ENCODE measurements around the gene KCNH8.

KCNH8 gene

DNA sequence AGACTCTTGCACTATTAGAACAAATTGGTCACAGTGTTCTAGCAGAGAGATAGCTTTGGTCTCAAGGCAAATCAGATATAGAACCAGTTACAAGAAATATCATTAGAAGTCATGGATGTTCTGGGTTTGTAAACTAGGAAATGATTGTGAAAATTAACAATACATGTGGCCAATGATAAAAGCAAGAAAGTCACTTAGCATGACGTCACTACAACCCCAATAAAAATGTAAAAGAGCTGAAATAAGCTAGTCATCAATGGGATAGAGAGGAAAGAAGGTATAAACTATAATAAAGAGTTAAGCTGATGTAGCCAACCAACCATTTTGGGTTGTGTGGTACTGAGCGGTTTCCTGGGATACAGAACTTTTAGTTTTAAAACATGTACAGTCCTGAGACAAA is 32.1 kb upstream of the KCNH8 start:
- no peak overlapping the region for H3K4me3 ChIP-seq
- H3K4me2 ChIP-seq, result no peak overlapping the region
- no peak overlapping the region for H3K9ac ChIP-seq
- H3K9me3 ChIP-seq, result no peaks in the 10 kb centered on the region
- no peaks in the 10 kb centered on the region for H3K27me3 ChIP-seq
- no peaks in the 10 kb centered on the region for H4K20me1 ChIP-seq
- H3K27ac ChIP-seq, result no peak overlapping the region
- H3K4me1 ChIP-seq, result no peaks in the 10 kb centered on the region
- TF ChIP-seq Cebpa-rat (IDR thresholded peaks at IDR 0.05), result no peak
- H3K36me3 ChIP-seq, result no peaks in the 10 kb centered on the region

DNA sequence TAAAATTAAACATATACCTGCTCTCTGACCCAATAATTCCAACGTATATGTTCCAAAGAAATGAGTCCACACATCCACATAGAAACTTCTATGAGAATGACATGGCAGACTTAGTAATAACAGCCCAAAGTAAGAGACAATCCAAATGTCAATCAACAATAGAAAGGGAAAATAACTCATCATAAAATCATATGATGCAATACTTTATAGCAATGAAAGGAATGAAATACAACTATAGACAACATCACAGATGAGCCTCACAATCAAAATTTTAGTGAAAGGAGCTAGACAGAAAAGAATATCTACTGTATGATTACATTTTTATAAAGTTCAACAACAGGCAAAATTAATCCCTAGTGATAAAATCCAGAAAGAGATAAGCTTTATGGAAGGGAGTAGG is 23.6 kb upstream of the KCNH8 start:
- Histone ChIP-seq H3K4me3 (no peak overlapping the region), H4K20me1 (no peaks in the 10 kb centered on the region), H3K4me2 (no peak overlapping the region), H3K9ac (no peak overlapping the region), H3K4me1 (no peaks in the 10 kb centered on the region), H3K36me3 (no peaks in the 10 kb centered on the region), H3K27me3 (no peaks in the 10 kb centered on the region), H3K27ac (no peak overlapping the region), H3K9me3 (no peaks in the 10 kb centered on the region)
- no peak for TF ChIP-seq Cebpa-rat (IDR thresholded peaks at IDR 0.05)

DNA sequence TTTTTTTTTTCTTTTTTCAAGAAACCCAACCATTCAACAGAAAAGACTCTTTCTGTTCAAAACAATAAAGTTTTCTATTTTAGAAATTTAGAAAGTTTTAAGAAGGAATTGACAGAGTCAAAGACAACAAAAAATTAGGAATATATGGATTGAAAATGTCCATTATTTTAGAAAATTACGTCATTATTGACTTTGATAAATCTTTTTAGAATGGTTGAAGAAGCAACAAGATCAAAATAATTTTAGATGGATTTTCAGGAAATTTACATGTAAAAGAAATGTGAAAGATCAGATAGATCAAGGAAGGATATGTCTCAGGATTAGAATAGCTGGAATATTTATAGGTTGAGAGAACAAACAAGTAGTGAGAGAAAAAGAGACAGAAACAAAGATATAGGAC is 8.4 kb upstream of the KCNH8 start:
- Histone ChIP-seq H3K4me2 (no peak overlapping the region), H4K20me1 (no peaks in the 10 kb centered on the region), H3K36me3 (no peaks in the 10 kb centered on the region), H3K9ac (no peak overlapping the region), H3K9me3 (0 out of 2 replicates have a peak, but pooled peaks cover 2% of the 10 kb centered on the region), H3K4me3 (no peak overlapping the region), H3K4me1 (no peaks in the 10 kb centered on the region), H3K27ac (no peak overlapping the region), H3K27me3 (no peaks in the 10 kb centered on the region)
- TF ChIP-seq Cebpa-rat (IDR thresholded peaks at IDR 0.05), result no peak

DNA sequence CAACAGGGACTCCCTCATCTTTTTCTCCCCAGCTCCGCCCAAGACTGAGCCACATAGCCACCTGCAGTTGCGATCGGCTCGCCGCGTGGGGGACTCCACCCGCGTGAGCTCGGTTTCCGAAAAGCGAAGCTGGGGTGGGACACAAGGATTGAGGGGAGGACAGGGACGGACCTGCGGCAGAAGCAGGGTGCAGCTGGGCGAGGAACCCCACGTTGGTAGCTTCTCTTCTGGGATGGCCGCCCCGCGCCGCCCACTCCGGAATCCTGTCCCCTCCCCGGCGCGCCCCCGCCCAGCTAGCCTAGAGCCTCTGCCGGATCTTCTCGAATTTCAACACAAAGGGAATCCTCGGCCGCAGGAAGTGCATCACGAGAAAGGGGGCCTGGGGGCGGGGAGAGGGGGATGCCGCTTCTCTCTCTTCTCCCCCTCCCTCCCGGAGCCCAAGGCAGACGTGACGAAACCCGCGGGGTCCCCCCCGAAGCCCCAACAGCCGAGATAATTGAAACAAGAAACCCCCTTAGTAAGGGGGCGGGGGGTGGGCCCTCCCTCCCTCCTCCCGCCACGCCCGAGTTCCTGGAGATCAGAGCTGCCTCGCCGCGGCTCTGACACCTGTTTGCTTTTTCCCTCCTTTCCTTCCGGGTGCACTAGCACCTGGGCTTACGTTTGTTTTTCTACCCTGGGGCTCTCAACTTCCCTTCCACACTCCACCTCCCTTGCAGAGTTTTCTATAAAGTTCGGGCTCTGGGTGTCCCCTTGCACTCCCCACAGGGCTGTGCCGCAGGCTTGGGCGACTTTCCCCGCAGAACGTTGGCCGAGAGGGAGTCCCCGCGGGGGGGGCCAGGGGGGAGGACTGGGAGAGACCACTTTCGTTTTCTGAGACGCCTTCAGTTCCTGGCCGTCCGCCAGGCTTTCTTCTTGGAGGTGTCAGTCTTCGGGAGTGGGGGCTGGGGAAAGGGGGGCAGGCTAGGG is 1.3 kb upstream of the KCNH8 start:
- Histone ChIP-seq H3K27ac (peak overlapping the region; percentile 86), H3K9me3 (0 out of 2 replicates have a peak, but pooled peaks cover 5% of the 10 kb centered on the region), H3K9ac (peak overlapping the region; percentile 82), H3K27me3 (peaks cover 20% of the 10 kb centered on the region), H3K36me3 (no peaks in the 10 kb centered on the region), H3K4me2 (peak overlapping the region; percentile 100), H3K4me1 (peaks cover 6% of the 10 kb centered on the region; the same call in 1 of the 2 replicates), H3K4me3 (peak overlapping the region; percentile 88), H4K20me1 (no peaks in the 10 kb centered on the region)
- no peak for TF ChIP-seq Cebpa-rat (IDR thresholded peaks at IDR 0.05)

DNA sequence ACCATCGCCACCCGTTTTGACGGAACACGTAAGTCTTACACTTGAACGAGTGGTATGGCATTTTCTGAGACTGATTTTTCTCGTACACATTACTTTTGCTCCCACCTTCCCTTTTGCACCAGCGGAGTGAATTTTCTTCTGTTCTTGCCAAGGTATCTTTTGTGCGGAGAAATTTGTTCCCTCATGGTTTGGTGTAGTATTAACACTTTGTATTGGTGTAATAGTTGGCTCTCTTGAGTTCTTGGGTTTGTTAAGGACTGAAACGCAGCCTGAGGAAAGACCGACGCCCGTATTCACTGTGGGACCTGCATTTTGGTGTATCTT is 420 bp downstream of the KCNH8 start:
- TF ChIP-seq Cebpa-rat (IDR thresholded peaks at IDR 0.05), result no peak
- Histone ChIP-seq H3K9me3 (0 out of 2 replicates have a peak, but pooled peaks cover 5% of the 10 kb centered on the region), H3K4me3 (peak overlapping the region; percentile 88; the same call in 1 of the 2 replicates), H3K4me2 (peak overlapping the region; percentile 100), H4K20me1 (no peaks in the 10 kb centered on the region), H3K4me1 (peaks cover 6% of the 10 kb centered on the region; the same call in 1 of the 2 replicates), H3K27me3 (peaks cover 20% of the 10 kb centered on the region), H3K36me3 (no peaks in the 10 kb centered on the region), H3K27ac (no peak overlapping the region), H3K9ac (no peak overlapping the region)

DNA sequence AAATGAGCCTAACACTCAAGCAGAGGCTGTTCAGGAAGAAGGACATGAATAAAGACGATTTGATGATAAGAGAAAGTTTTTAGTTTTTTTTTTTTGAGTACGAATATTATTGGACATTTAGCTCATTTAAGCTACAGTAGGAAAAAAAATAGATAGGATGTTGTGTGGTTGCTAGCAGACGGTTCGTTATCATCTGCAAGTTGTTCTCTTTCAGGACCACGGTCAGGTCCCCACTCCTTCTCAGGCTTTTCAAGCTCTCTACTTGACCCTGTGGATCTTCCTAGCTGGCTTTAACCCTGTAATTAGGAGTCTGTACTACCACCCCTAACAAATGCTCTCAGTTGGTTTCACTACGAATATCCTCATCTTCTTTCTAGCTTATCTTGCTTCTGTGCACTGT is 1.1 kb downstream of the KCNH8 start:
- TF ChIP-seq Cebpa-rat (IDR thresholded peaks at IDR 0.05), result no peak
- H3K27ac ChIP-seq, result no peak overlapping the region
- peaks cover 20% of the 10 kb centered on the region for H3K27me3 ChIP-seq
- H4K20me1 ChIP-seq, result no peaks in the 10 kb centered on the region
- no peak overlapping the region for H3K4me2 ChIP-seq
- H3K9ac ChIP-seq, result no peak overlapping the region
- 0 out of 2 replicates have a peak, but pooled peaks cover 5% of the 10 kb centered on the region for H3K9me3 ChIP-seq
- peaks cover 6% of the 10 kb centered on the region; the same call in 1 of the 2 replicates for H3K4me1 ChIP-seq
- H3K4me3 ChIP-seq, result no peak overlapping the region
- H3K36me3 ChIP-seq, result no peaks in the 10 kb centered on the region

DNA sequence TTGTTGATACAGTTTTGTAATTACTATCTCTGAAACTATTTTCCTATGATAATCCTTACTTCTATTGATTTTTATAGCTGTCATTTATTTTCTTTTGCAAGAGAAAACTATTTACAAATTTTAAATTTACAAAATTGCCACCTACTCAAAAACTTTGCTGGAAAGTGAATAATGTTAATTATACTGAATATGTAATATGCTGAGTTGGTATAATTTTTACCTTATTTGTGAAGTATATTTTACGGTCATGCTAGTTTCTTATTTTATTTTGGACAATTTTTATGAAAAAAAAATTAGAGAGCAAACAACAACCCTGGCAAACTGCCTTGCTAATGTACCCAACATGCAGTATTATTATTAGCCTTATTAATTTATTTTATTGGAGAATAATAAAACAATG is 2.9 kb downstream of the KCNH8 start:
- H3K4me2 ChIP-seq, result no peak overlapping the region
- no peaks in the 10 kb centered on the region for H3K36me3 ChIP-seq
- peaks cover 20% of the 10 kb centered on the region for H3K27me3 ChIP-seq
- TF ChIP-seq Cebpa-rat (IDR thresholded peaks at IDR 0.05), result no peak
- no peak overlapping the region for H3K4me3 ChIP-seq
- no peaks in the 10 kb centered on the region for H3K9me3 ChIP-seq
- H3K4me1 ChIP-seq, result peaks cover 3% of the 10 kb centered on the region; the same call in 1 of the 2 replicates
- H4K20me1 ChIP-seq, result no peaks in the 10 kb centered on the region
- no peak overlapping the region for H3K27ac ChIP-seq
- no peak overlapping the region for H3K9ac ChIP-seq

DNA sequence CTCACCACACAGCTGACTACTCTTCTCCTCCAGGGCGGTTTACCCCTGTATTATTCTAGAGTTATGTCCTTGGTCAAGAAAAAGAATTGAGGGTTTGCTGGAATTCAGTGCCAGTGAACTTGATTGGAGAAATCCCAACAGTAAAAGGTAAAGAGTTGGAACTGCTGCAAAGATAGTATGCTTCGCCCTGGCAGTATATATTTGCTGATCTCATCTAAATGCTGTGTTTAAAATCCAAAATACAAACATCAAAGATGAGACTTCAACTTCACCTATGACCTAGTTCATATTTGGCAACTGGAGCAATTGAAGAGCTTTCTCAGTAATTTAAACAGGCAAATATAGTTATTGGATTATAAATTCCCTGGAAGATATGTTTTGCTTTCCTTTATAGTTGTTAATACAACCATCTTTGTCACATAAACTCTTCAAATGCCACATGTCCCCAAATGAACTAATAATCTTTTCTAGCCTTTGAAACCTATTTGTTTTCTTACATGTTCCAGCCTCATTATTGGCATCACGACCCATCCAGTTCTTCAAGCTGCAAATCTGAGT is 6.5 kb downstream of the KCNH8 start:
- Histone ChIP-seq H3K27ac (no peak overlapping the region), H3K36me3 (no peaks in the 10 kb centered on the region), H3K4me3 (no peak overlapping the region), H4K20me1 (no peaks in the 10 kb centered on the region), H3K4me1 (no peaks in the 10 kb centered on the region), H3K9ac (no peak overlapping the region), H3K27me3 (no peaks in the 10 kb centered on the region), H3K9me3 (no peaks in the 10 kb centered on the region), H3K4me2 (no peak overlapping the region)
- no peak for TF ChIP-seq Cebpa-rat (IDR thresholded peaks at IDR 0.05)

DNA sequence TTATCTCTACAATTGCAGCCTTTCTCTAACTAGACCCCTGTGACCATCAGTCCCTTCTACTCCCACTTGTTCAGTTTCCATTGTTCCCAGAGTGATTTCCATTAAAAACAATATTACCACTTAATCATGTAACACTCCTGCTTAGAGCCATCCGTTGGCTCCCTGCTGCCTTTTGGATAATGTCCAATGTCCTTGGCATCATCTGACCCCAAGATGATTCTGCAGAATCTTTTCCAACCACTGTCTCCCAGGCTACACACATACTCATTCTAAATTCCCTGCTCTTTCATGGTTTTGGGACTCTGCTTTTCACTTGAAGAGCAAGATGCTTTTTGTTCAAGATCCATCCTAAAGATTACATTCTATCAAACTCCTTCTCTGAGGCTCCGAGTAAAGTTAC is 7.1 kb downstream of the KCNH8 start:
- Histone ChIP-seq H4K20me1 (no peaks in the 10 kb centered on the region), H3K36me3 (no peaks in the 10 kb centered on the region), H3K4me3 (no peak overlapping the region), H3K4me1 (no peaks in the 10 kb centered on the region), H3K9me3 (no peaks in the 10 kb centered on the region), H3K4me2 (no peak overlapping the region), H3K27ac (no peak overlapping the region), H3K9ac (no peak overlapping the region), H3K27me3 (no peaks in the 10 kb centered on the region)
- TF ChIP-seq Cebpa-rat (IDR thresholded peaks at IDR 0.05), result no peak

DNA sequence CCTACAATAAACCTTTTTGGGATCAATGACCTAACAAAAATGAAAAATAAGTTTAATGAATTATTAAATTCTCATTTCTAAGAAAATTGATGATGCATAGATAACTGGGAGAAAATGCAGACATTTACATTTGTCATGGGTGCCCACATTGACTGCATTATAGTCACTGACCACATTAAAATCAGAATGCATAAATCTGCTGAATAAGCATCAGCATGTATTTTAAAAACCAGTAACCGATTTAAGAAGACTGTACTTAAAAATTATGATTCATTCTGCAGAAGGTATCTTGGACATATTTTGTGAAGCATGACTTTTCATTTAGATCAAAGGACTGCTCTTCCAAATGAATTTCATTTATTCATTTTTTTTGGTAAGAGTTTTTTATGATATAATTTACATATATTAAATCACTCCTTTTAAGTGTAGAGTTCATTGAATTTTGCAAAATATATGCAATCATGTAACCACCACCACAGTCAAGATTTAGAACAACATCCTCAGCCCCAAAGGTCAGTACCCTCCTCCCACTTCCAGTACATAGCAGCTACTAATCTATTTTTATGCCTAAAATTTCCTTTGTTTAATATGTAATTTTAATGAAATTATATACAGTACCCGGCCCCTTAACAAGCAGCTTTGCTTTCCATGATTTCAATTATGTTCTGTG is 11.8 kb downstream of the KCNH8 start:
- Histone ChIP-seq H3K27ac (no peak overlapping the region), H3K4me3 (no peak overlapping the region), H4K20me1 (no peaks in the 10 kb centered on the region), H3K27me3 (no peaks in the 10 kb centered on the region), H3K36me3 (no peaks in the 10 kb centered on the region), H3K9me3 (no peaks in the 10 kb centered on the region), H3K4me2 (no peak overlapping the region), H3K4me1 (no peaks in the 10 kb centered on the region), H3K9ac (no peak overlapping the region)
- TF ChIP-seq Cebpa-rat (IDR thresholded peaks at IDR 0.05), result no peak
